Measurements from ENCODE around the gene ZNF276. TPM values are rescaled to one million over a fixed set of nuclear protein-coding genes. Genes with fewer than 3 reads are reported as not detected.

Gene ZNF276
- polyA plus RNA-seq, 1 of the 3 experiments (the other 2 are of a cell fraction) = 24.9 TPM

- H3K27ac ChIP-seq (ENCODE audit: low read depth in 2 of 2, low read length in 1 of 2) = no peak overlapping the region; a peak in 1 of 4 replicates
- ChIA-PET CTCF (interaction anchor here (1.9 to 4.3 kb wide), 2 partner anchors 10 to 164 kb away, joined by 4 to 37 read pairs; no protein-coding TSS in a partner anchor), POLR2A (interaction anchor here (1.3 to 2.6 kb wide), 2 partner anchors 10 to 39 kb away, joined by 3 to 10 read pairs; partner anchors contain the start of genes CDK10, CHMP1A and SPATA33)
- no peaks in the 10 kb centered on the region for H3K27me3 ChIP-seq (ENCODE audit: insufficient read depth)
- H3K9ac ChIP-seq = no peak overlapping the region
- TF ChIP-seq YY1 (IDR thresholded peaks at IDR 0.05; ENCODE audit: low read depth) (no peak), PBX3 (IDR thresholded peaks at IDR 0.05) (peak; percentile 4; the same call in 1 of the 2 replicates)
- peaks cover 7 to 57% of the 10 kb centered on the region in 2 experiments for H3K36me3 ChIP-seq (replicated peaks in 1 of 2; ENCODE audit: control insufficient read depth in 1 of 2, insufficient read depth in 2 of 2, low read length in 1 of 2)
- no peaks in the 10 kb centered on the region for H3K79me2 ChIP-seq (ENCODE audit: insufficient read depth)
- DNase-seq = peak; percentile 33
- no peak overlapping the region for H3K4me3 ChIP-seq (ENCODE audit: low read depth in 2 of 2, low read length in 1 of 2)
- WGBS (ENCODE audit: low lambda C conversion rate) = 100% methylated on average over 6 of the region's 18 CpGs
- H2AFZ ChIP-seq (ENCODE audit: low read depth) = no peak overlapping the region
- H3F3A ChIP-seq (replicated peaks; ENCODE audit: insufficient read depth) = peaks cover 8% of the 10 kb centered on the region
- H3K9me3 ChIP-seq = no peaks in the 10 kb centered on the region
- H3K9me2 ChIP-seq = no peaks in the 10 kb centered on the region
- no peak overlapping the region for H3K4me2 ChIP-seq
- peaks cover 9 to 25% of the 10 kb centered on the region in 2 experiments; a peak in 2 of 4 replicates for H3K4me1 ChIP-seq (ENCODE audit: control insufficient read depth in 1 of 2, insufficient read depth in 2 of 2, low read depth in 1 of 2, low read length in 1 of 2)
- H4K20me1 ChIP-seq (ENCODE audit: insufficient read depth) = peaks cover 11% of the 10 kb centered on the region
Observed at GRCh38 chr16:89696670-89697128, 24.6 kb upstream of the ZNF276 start.

GRCh38 chr16:89697161-89697615 lies 24.1 kb upstream of the ZNF276 start:
- ChIA-PET CTCF (interaction anchor here (1.9 to 4.3 kb wide), 2 partner anchors 9 to 163 kb away, joined by 4 to 37 read pairs; no protein-coding TSS in a partner anchor), POLR2A (interaction anchor here (0.9 to 2.6 kb wide), 3 partner anchors 10 to 40 kb away, joined by 3 to 10 read pairs (median 3); partner anchors contain the start of genes CDK10, CHMP1A and SPATA33)
- H3K9me2 ChIP-seq = no peaks in the 10 kb centered on the region
- TF ChIP-seq MAX (IDR thresholded peaks at IDR 0.05; ENCODE audit: low read depth) (no peak), SMC3 (IDR thresholded peaks at IDR 0.05; ENCODE audit: low read depth, low read length) (no peak), PBX3 (IDR thresholded peaks at IDR 0.05) (no peak), CTCF (IDR thresholded peaks at IDR 0.05) (no peak), SIN3A (IDR thresholded peaks at IDR 0.05; ENCODE audit: borderline replicate concordance, low read depth, low read length) (no peak), YY1 (IDR thresholded peaks at IDR 0.05; ENCODE audit: low read depth) (no peak), REST (IDR thresholded peaks at IDR 0.05; ENCODE audit: low read depth, low read length) (no peak), CHD2 (IDR thresholded peaks at IDR 0.05; ENCODE audit: low read length, partially characterized antibody) (no peak), GATA2 (CRISPR knock-in tag; IDR thresholded peaks at IDR 0.05) (no peak), GABPA (IDR thresholded peaks at IDR 0.05; ENCODE audit: low read depth) (no peak), EZH2phosphoT487 (IDR thresholded peaks at IDR 0.05; ENCODE audit: borderline replicate concordance, low read depth) (no peak), RCOR1 (IDR thresholded peaks at IDR 0.05; ENCODE audit: low read length) (no peak), TCF12 (IDR thresholded peaks at IDR 0.05) (no peak), USF2 (IDR thresholded peaks at IDR 0.05; ENCODE audit: borderline replicate concordance, low read depth, low read length) (no peak)
- H3K9me3 ChIP-seq = no peaks in the 10 kb centered on the region
- peak; percentile 50 for DNase-seq
- no peak overlapping the region for H3K4me3 ChIP-seq (ENCODE audit: low read depth in 2 of 2, low read length in 1 of 2)
- H3K27ac ChIP-seq (ENCODE audit: low read depth in 2 of 2, low read length in 1 of 2) = no peak overlapping the region; a peak in 1 of 4 replicates
- no peaks in the 10 kb centered on the region for H3K27me3 ChIP-seq (ENCODE audit: insufficient read depth)
- no peak overlapping the region for H3K4me2 ChIP-seq
- H4K20me1 ChIP-seq (ENCODE audit: insufficient read depth) = peaks cover 11% of the 10 kb centered on the region
- peaks cover 9 to 27% of the 10 kb centered on the region in 2 experiments; a peak in 2 of 4 replicates for H3K4me1 ChIP-seq (ENCODE audit: control insufficient read depth in 1 of 2, insufficient read depth in 2 of 2, low read depth in 1 of 2, low read length in 1 of 2)
- H3F3A ChIP-seq (replicated peaks; ENCODE audit: insufficient read depth) = peaks cover 9% of the 10 kb centered on the region
- no peak overlapping the region for H2AFZ ChIP-seq (ENCODE audit: low read depth)
- H3K79me2 ChIP-seq (ENCODE audit: insufficient read depth) = no peaks in the 10 kb centered on the region
- no peak overlapping the region for H3K9ac ChIP-seq
- 96% methylated on average over 9 of the region's 19 CpGs for WGBS (ENCODE audit: low lambda C conversion rate)
- peaks cover 7 to 52% of the 10 kb centered on the region in 2 experiments for H3K36me3 ChIP-seq (replicated peaks in 1 of 2; ENCODE audit: control insufficient read depth in 1 of 2, insufficient read depth in 2 of 2, low read length in 1 of 2)

Measured in SK-N-SH (cell line).